OCI-LY3 (cell line): Measurements from ENCODE around the gene MTRF1.

Source experiments
- EZH2phosphoT487 ChIP-seq: fragments of 200-600 bp; shearing (Covaris generic); IDR thresholded peaks from 2 replicates; pipeline ENCODE4 v1.6.1; 2018; ENCODE audit warnings: antibody characterized with exemption, mixed run types, low read depth
- TF ChIP-seq, protein P1 (sequence below): fragments of 200-600, 300-600 bp; sonication (generic); IDR thresholded peaks from 2 replicates; pipeline ENCODE4 v1.5.1; 2014; ENCODE audit warnings: antibody characterized with exemption, low read length, low read depth

DNA sequence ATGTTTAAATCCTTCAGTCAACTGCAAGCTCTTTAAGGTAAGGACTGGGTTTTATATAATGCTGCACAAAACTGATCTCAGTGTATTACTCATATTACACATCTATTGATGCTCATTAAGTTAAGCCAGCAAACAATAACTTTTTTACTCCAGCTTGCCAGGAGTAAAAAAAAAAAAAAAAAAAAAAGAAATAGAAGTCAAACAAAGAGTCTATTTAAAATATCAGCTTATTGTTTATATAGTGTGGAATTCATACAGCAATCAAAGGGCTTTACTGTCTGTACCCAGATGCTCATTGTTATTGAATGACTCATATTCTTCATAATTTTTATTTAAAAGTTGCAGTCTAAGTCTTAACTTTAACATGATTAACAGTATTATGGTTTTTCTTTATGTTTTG lies 47.2 kb downstream of the MTRF1 start:
- TF ChIP-seq, protein P1, sequence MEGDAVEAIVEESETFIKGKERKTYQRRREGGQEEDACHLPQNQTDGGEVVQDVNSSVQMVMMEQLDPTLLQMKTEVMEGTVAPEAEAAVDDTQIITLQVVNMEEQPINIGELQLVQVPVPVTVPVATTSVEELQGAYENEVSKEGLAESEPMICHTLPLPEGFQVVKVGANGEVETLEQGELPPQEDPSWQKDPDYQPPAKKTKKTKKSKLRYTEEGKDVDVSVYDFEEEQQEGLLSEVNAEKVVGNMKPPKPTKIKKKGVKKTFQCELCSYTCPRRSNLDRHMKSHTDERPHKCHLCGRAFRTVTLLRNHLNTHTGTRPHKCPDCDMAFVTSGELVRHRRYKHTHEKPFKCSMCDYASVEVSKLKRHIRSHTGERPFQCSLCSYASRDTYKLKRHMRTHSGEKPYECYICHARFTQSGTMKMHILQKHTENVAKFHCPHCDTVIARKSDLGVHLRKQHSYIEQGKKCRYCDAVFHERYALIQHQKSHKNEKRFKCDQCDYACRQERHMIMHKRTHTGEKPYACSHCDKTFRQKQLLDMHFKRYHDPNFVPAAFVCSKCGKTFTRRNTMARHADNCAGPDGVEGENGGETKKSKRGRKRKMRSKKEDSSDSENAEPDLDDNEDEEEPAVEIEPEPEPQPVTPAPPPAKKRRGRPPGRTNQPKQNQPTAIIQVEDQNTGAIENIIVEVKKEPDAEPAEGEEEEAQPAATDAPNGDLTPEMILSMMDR = no peak
- no peak for TF ChIP-seq EZH2phosphoT487
